ENCODE data around the gene MLXIP. TPM values are rescaled to one million over a fixed set of nuclear protein-coding genes. Genes with fewer than 3 reads are reported as not detected.
"Not testable (repeated sequence)": the region's sequence is repeated elsewhere in the genome, so short reads cannot be mapped to it uniquely, and the experiment has no call there.

The MLXIP gene
- total and polyA plus RNA-seq, 2 donors from 2014 or later = 10.9 to 67.6 TPM

DNA sequence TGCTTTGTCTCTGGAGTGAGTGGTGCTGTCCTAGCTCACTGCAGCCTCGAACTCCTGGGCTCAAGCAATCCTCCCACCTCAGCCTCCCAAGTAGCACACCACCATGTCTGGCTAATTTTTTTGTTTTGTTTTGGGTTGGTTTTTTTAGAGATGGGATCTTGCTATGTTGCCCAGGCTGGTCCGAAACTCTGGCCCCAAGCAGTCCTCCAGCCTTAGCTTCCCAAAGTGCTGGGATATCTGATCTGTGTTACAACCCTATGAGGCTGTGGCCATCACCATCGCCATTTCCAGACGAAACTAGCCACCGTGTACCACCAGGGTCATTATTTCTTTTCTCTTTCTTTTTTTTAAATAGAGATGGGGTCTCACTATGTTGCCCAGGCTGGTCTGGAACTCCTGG lies 92.8 kb downstream of the MLXIP start:
- Histone ChIP-seq H3K4me3 (ENCODE audit: low read length in 3 of 3) (no peak overlapping the region), H3K27me3 (ENCODE audit: control insufficient read depth, insufficient read depth, low read length) (no peaks in the 10 kb centered on the region), H3K9ac (ENCODE audit: low read length in 3 of 3) (no peak overlapping the region), H3K4me1 (ENCODE audit: control insufficient read depth in 2 of 3, insufficient read depth in 2 of 3, low read depth in 1 of 3, low read length in 3 of 3) (no peaks in the 10 kb centered on the region), H3K36me3 (ENCODE audit: control insufficient read depth in 2 of 3, insufficient read depth in 3 of 3, low read length in 3 of 3) (no peaks in the 10 kb centered on the region), H3K9me3 (ENCODE audit: control insufficient read depth in 2 of 3, insufficient read depth in 1 of 3, low read length in 3 of 3) (no peaks in the 10 kb centered on the region), H3K27ac (ENCODE audit: low read depth in 2 of 2, low read length in 2 of 2) (no peak overlapping the region)
- intact Hi-C loops (cut with DNase I) = no loop called here
- TF ChIP-seq, protein P1, sequence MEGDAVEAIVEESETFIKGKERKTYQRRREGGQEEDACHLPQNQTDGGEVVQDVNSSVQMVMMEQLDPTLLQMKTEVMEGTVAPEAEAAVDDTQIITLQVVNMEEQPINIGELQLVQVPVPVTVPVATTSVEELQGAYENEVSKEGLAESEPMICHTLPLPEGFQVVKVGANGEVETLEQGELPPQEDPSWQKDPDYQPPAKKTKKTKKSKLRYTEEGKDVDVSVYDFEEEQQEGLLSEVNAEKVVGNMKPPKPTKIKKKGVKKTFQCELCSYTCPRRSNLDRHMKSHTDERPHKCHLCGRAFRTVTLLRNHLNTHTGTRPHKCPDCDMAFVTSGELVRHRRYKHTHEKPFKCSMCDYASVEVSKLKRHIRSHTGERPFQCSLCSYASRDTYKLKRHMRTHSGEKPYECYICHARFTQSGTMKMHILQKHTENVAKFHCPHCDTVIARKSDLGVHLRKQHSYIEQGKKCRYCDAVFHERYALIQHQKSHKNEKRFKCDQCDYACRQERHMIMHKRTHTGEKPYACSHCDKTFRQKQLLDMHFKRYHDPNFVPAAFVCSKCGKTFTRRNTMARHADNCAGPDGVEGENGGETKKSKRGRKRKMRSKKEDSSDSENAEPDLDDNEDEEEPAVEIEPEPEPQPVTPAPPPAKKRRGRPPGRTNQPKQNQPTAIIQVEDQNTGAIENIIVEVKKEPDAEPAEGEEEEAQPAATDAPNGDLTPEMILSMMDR (IDR thresholded peaks at IDR 0.05; ENCODE audit: borderline replicate concordance, extremely low read depth, insufficient read depth) = no peak
- FAIRE-seq = no peak
- DNase-seq = no peak

DNA sequence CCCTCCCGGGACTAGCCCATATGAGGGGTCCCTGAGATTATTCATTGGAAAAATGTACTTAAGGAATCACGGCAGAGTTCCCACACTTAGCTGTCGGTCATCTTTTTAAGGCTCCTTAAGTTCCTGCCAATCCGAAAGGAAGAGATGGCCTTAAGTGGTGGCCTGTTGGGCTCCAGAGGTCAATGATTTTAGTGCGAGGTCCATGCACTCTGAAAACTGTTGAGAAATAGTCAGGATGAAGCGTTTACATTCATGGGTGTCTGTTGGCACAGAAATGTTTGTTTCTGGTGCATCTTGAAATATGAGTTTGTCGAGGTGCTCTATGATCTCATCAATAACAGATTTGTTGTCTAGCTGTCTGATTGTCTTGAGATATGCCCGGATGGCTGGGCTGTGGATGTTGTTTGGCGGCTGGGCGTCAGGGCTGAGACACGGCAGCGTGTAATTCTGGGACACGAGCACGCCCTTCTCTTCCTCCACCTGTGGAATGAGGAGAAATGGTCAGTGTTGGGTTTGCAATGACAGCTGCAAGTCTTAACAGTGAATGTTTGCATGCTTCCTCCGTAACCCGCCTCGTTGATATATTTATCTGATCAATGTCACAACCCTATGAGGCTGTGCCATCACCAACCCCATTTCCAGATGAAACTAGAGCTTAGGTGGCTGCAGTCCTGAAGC lies 93.8 kb downstream of the MLXIP start:
- no peaks in the 10 kb centered on the region for H3K27me3 ChIP-seq (ENCODE audit: control insufficient read depth, insufficient read depth, low read length)
- H3K9me3 ChIP-seq (ENCODE audit: control insufficient read depth in 2 of 3, insufficient read depth in 1 of 3, low read length in 3 of 3) = no peaks in the 10 kb centered on the region
- TF ChIP-seq, protein P1 (IDR thresholded peaks at IDR 0.05; ENCODE audit: borderline replicate concordance, extremely low read depth, insufficient read depth) = no peak
- no peak for FAIRE-seq
- no peaks in the 10 kb centered on the region for H3K4me1 ChIP-seq (ENCODE audit: control insufficient read depth in 2 of 3, insufficient read depth in 2 of 3, low read depth in 1 of 3, low read length in 3 of 3)
- no peak overlapping the region for H3K27ac ChIP-seq (ENCODE audit: low read depth in 2 of 2, low read length in 2 of 2)
- no peaks in the 10 kb centered on the region for H3K36me3 ChIP-seq (ENCODE audit: control insufficient read depth in 2 of 3, insufficient read depth in 3 of 3, low read length in 3 of 3)
- H3K4me3 ChIP-seq (ENCODE audit: low read length in 3 of 3) = no peak overlapping the region
- intact Hi-C loops (cut with DNase I) = no loop called here
- H3K9ac ChIP-seq (ENCODE audit: low read length in 3 of 3) = no peak overlapping the region
- DNase-seq = no peak

DNA sequence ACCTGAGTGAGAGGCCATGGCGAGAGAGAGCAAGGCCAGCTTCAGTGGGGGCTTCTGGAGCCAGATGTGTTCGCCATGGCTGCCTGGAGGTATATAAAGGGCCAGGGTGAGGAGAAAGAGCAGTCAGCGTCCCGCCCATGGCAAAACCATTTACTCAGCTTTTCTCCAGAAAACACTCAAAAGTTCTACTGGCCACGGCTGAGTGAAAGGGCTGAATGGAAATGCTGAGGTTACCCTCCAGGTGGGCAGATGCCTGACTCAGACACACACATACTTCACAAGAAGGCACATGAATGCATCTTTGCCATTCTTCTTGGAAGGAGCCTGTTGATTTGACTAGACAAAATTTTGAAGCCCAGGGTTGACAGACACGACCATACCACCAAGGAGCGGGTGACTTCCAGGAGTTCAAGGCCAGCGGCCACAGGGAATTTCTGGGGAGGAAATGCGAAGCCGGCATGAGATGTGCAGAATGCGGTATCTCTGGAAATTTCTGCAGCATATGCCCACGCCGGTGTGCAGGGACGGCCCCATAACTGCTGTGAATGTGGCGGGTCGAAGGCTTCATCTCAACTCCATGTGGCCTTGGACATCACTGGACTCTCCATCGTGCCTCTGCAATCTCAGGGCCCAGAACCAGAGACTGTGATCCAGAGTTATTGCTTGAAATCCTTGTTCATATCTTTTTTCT lies 95.7 kb downstream of the MLXIP start, which contains the start of gene IL31:
IL31 (minus strand) TSS at position 67 of the 691 bp plus-strand sequence; CDS start at position 18, 49 bp downstream.
- H3K9ac ChIP-seq (ENCODE audit: low read length in 3 of 3) = no peak within 1 kb of the TSS
- TF ChIP-seq, protein P1 (IDR thresholded peaks at IDR 0.05; ENCODE audit: borderline replicate concordance, extremely low read depth, insufficient read depth) = no peak
- intact Hi-C loops (cut with DNase I) = no loop called here
- H3K36me3 ChIP-seq (ENCODE audit: control insufficient read depth in 2 of 3, insufficient read depth in 3 of 3, low read length in 3 of 3) = no peaks in the 10 kb centered on the region
- DNase-seq = no peak
- no peak within 1 kb of the TSS for H3K27ac ChIP-seq (ENCODE audit: low read depth in 2 of 2, low read length in 2 of 2)
- FAIRE-seq = no peak
- no peaks in the 10 kb centered on the region for H3K27me3 ChIP-seq (ENCODE audit: control insufficient read depth, insufficient read depth, low read length)
- H3K4me3 ChIP-seq (ENCODE audit: low read length in 3 of 3) = no peak within 1 kb of the TSS
- H3K9me3 ChIP-seq (ENCODE audit: control insufficient read depth in 2 of 3, insufficient read depth in 1 of 3, low read length in 3 of 3) = no peaks in the 10 kb centered on the region
- H3K4me1 ChIP-seq (ENCODE audit: control insufficient read depth in 2 of 3, insufficient read depth in 2 of 3, low read depth in 1 of 3, low read length in 3 of 3) = no peaks in the 10 kb centered on the region

DNA sequence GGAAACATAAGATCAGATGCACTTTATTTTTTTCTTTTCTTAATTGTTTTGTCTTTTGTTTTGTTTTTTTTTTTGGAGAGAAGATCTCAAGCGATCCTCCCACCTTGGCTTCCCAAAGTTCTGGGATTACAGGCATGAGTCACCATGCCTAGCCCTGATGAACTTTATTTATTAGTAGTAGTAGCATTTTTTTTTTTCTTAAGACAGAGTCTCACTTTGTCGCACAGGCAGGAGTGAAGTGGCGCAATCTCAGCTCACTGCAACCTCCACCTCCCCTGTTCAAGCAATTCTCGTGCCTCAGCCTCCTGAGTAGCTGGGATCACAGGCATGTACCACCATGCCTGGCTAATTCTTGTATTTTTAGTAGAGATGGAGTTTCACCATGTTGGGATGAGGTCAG lies 97.9 kb downstream of the MLXIP start:
- H3K9me3 ChIP-seq (ENCODE audit: control insufficient read depth in 2 of 3, insufficient read depth in 1 of 3, low read length in 3 of 3); H3K4me1 ChIP-seq (ENCODE audit: control insufficient read depth in 2 of 3, insufficient read depth in 2 of 3, low read depth in 1 of 3, low read length in 3 of 3); H3K4me3 ChIP-seq (ENCODE audit: low read length in 3 of 3); H3K36me3 ChIP-seq (ENCODE audit: control insufficient read depth in 2 of 3, insufficient read depth in 3 of 3, low read length in 3 of 3); H3K9ac ChIP-seq (ENCODE audit: low read length in 3 of 3); H3K27ac ChIP-seq (ENCODE audit: low read depth in 2 of 2, low read length in 2 of 2); H3K27me3 ChIP-seq (ENCODE audit: control insufficient read depth, insufficient read depth, low read length); FAIRE-seq; intact Hi-C loops (cut with DNase I); DNase-seq: not testable (repeated sequence)
